ENCODE data around the gene NAV1. TPM values are rescaled to one million over a fixed set of nuclear protein-coding genes. Genes with fewer than 3 reads are reported as not detected.
A peak's percentile ranks its signal among the peaks of the same experiment; 100 is the strongest.

NAV1 gene
- total and polyA plus RNA-seq, 9 of the 15 experiments (the other 6 are each of a cell fraction or from before 2014, with no cell fraction given): 0.91 to 16.8 (median 3.2) TPM

GRCh38 chr1:201543871-201544642 is 5.1 kb downstream of the NAV1 start (continued):
- no peak for TF ChIP-seq ZNF609 (CRISPR knock-in tag; IDR thresholded peaks at IDR 0.05; ENCODE audit: borderline replicate concordance)
- peak; percentile 72 for TF ChIP-seq CEBPB (tag; IDR thresholded peaks at IDR 0.05)
- no peak for TF ChIP-seq EP400 (IDR thresholded peaks at IDR 0.05)
- TF ChIP-seq MITF (IDR thresholded peaks at IDR 0.05): no peak
- no peak for TF ChIP-seq XRCC3 (IDR thresholded peaks at IDR 0.05)
- TF ChIP-seq HOMEZ (CRISPR knock-in tag; IDR thresholded peaks at IDR 0.05): no peak
- TF ChIP-seq JUND (IDR thresholded peaks at IDR 0.05; ENCODE audit: borderline replicate concordance, low read depth, low read length): peak; percentile 10; the same call in 1 of the 2 replicates
- no peak; the same call in 2 of the 3 replicates for TF ChIP-seq JUND (tag; IDR thresholded peaks at IDR 0.05; ENCODE audit: borderline replicate concordance, low read depth, low read length)
- TF ChIP-seq ETV6 (IDR thresholded peaks at IDR 0.05; ENCODE audit: borderline replicate concordance in 1 of 2, low read depth in 2 of 2, low read length in 1 of 2): no peak
- no peak for TF ChIP-seq ETV6 (CRISPR knock-in tag; IDR thresholded peaks at IDR 0.05; ENCODE audit: borderline replicate concordance)
- no peak for TF ChIP-seq PCBP2 (IDR thresholded peaks at IDR 0.05; ENCODE audit: low read depth, low read length, poor library complexity, severe bottlenecking)
- no peak for TF ChIP-seq SPI1 (IDR thresholded peaks at IDR 0.05; ENCODE audit: borderline replicate concordance, low read depth, low read length)
- no peak for TF ChIP-seq RNF2 (IDR thresholded peaks at IDR 0.05)
- no peak for TF ChIP-seq MTA1 (IDR thresholded peaks at IDR 0.05; ENCODE audit: borderline replicate concordance)
- TF ChIP-seq PTTG1 (tag; IDR thresholded peaks at IDR 0.05; ENCODE audit: low read depth): no peak
- TF ChIP-seq TAL1 (IDR thresholded peaks at IDR 0.05): no peak
- no peak for TF ChIP-seq MXI1 (IDR thresholded peaks at IDR 0.05; ENCODE audit: low read depth, low read length)
- no peak for TF ChIP-seq SRF (CRISPR knock-in tag; IDR thresholded peaks at IDR 0.05)
- TF ChIP-seq MYC (IDR thresholded peaks at IDR 0.05; ENCODE audit: low read depth, low read length): no peak
- no peak for TF ChIP-seq MYC (CRISPR knock-in tag; IDR thresholded peaks at IDR 0.05; ENCODE audit: borderline replicate concordance, low read depth)
- TF ChIP-seq SRSF9 (IDR thresholded peaks at IDR 0.05; ENCODE audit: borderline replicate concordance, low read depth, low read length): no peak

Data from K562 (cell line).